GM19438 (cell line): ENCODE data around the gene ARHGEF3.

ENCODE experiments used
- ATAC-seq: cut with Tn5 transposase; IDR thresholded peaks from one replicate; pipeline ENCODE4 v1.9.1; 2021; ENCODE audit warnings: low read depth; ENCODE audit not compliant: unreplicated experiment

Gene ARHGEF3

GRCh38 chr3:56823984-56824703 is 22.4 kb upstream of the ARHGEF3 start:
- no peak for ATAC-seq

GRCh38 chr3:56823421-56823926 is 21.7 kb upstream of the ARHGEF3 start:
- ATAC-seq: no peak

- no peak for ATAC-seq
Observed at GRCh38 chr3:56822501-56822900, 20.8 kb upstream of the ARHGEF3 start.

- ATAC-seq: no peak
Observed at GRCh38 chr3:56819016-56819809, 17.5 kb upstream of the ARHGEF3 start.

GRCh38 chr3:56818156-56818985 is 16.6 kb upstream of the ARHGEF3 start:
- no peak for ATAC-seq

GRCh38 chr3:56817646-56818045 is 15.9 kb upstream of the ARHGEF3 start:
- no peak for ATAC-seq

GRCh38 chr3:56816061-56816460 is 14.3 kb upstream of the ARHGEF3 start:
- no peak for ATAC-seq

GRCh38 chr3:56815589-56815988 is 13.8 kb upstream of the ARHGEF3 start:
- ATAC-seq: no peak

- no peak for ATAC-seq
Observed at GRCh38 chr3:56813653-56813960, 11.9 kb upstream of the ARHGEF3 start.

GRCh38 chr3:56812754-56813652 is 11.3 kb upstream of the ARHGEF3 start:
- no peak for ATAC-seq

- no peak for ATAC-seq
Observed at GRCh38 chr3:56811546-56812202, 9.9 kb upstream of the ARHGEF3 start.

GRCh38 chr3:56810577-56811545 is 9.1 kb upstream of the ARHGEF3 start:
- no peak for ATAC-seq

- no peak for ATAC-seq
Observed at GRCh38 chr3:56806407-56806806, 4.7 kb upstream of the ARHGEF3 start.

GRCh38 chr3:56802790-56803189 is 1.0 kb upstream of the ARHGEF3 start:
- ATAC-seq: no peak

GRCh38 chr3:56802378-56802745 is 613 bp upstream of the ARHGEF3 start:
- no peak for ATAC-seq

- ATAC-seq: peak; percentile 3
Observed at GRCh38 chr3:56800832-56801661, 702 bp downstream of the ARHGEF3 start.

GRCh38 chr3:56800130-56800831 is 1.5 kb downstream of the ARHGEF3 start:
- ATAC-seq: no peak
